ENCODE data around the gene SLIT3.

DNA sequence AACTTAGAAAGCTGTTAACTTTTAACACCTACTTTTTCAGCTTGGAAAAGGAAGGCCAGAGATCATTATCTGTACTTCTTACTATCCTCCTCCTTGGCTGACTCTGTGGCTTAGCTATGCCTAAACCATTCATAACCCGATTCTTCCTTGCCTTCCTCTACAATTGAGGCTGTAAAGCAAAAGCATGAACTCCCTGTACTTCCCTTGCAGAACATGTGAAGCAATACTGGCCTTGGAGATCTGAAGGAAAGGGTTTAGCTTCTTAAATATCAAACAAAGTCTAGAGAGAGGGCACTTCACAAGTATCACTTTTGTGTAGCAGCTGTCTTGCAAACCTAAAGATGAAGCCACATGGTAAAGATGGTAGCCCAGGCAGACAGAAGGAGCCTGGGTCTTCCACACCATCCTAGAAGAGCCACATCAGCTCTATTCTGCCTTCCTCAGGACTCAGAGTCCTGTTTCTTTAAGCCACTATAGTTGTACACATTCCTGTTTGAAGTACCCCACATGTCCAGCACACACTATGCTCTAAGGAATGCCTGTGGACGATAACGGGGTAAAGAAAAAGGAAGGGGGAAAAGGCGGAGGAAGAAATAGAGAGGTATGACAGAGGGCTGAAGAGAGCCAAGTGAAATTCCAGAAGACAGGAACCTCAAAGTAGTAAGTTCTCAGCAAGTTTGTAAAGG lies 169.2 kb downstream of the SLIT3 start:
- no peak for TF ChIP-seq POLR2A (IDR thresholded peaks at IDR 0.05)
- TF ChIP-seq, protein P1, sequence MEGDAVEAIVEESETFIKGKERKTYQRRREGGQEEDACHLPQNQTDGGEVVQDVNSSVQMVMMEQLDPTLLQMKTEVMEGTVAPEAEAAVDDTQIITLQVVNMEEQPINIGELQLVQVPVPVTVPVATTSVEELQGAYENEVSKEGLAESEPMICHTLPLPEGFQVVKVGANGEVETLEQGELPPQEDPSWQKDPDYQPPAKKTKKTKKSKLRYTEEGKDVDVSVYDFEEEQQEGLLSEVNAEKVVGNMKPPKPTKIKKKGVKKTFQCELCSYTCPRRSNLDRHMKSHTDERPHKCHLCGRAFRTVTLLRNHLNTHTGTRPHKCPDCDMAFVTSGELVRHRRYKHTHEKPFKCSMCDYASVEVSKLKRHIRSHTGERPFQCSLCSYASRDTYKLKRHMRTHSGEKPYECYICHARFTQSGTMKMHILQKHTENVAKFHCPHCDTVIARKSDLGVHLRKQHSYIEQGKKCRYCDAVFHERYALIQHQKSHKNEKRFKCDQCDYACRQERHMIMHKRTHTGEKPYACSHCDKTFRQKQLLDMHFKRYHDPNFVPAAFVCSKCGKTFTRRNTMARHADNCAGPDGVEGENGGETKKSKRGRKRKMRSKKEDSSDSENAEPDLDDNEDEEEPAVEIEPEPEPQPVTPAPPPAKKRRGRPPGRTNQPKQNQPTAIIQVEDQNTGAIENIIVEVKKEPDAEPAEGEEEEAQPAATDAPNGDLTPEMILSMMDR (IDR thresholded peaks at IDR 0.05) = no peak
